Urothelium cell line (cell line): Measurements from ENCODE around the gene PRDM15.
A peak's percentile ranks its signal among the peaks of the same experiment; 100 is the strongest.

Experiments
- DNase-seq: peaks from one replicate; pipeline ENCODE4 v3.0.0; 2011; ENCODE audit warnings: low spot score, mixed read lengths
- FAIRE-seq: peaks from 2 replicates; lab custom pipeline; 2011; peaks lifted over from hg19 to GRCh38; lab: Jason Lieb, UNC

PRDM15 gene

GRCh38 chr21:41812679-41813078, 66.5 kb downstream of the PRDM15 start:
- no peak for DNase-seq
- FAIRE-seq, result no peak

- FAIRE-seq (no peak), DNase-seq (no peak)
Observed at GRCh38 chr21:41810597-41810932, 68.6 kb downstream of the PRDM15 start.

GRCh38 chr21:41809891-41810596, 69.1 kb downstream of the PRDM15 start:
- DNase-seq (no peak), FAIRE-seq (no peak)

GRCh38 chr21:41808846-41809245, 70.3 kb downstream of the PRDM15 start:
- DNase-seq (no peak), FAIRE-seq (no peak)

GRCh38 chr21:41808094-41808493, 71.0 kb downstream of the PRDM15 start:
- DNase-seq, result no peak

GRCh38 chr21:41806773-41807172, 72.4 kb downstream of the PRDM15 start:
- DNase-seq (no peak), FAIRE-seq (no peak)

More at GRCh38 chr21:41808094-41808493, 71.0 kb downstream of the PRDM15 start:
- FAIRE-seq, result no peak

- no peak for DNase-seq
- no peak for FAIRE-seq
Observed at GRCh38 chr21:41805643-41806042, 73.5 kb downstream of the PRDM15 start.

- FAIRE-seq (no peak), DNase-seq (no peak)
Observed at GRCh38 chr21:41805038-41805437, 74.1 kb downstream of the PRDM15 start.

- FAIRE-seq (no peak), DNase-seq (no peak)
Observed at GRCh38 chr21:41804381-41804780, 74.8 kb downstream of the PRDM15 start.

- DNase-seq (no peak), FAIRE-seq (no peak)
Observed at GRCh38 chr21:41803316-41803715, 75.8 kb downstream of the PRDM15 start.

- FAIRE-seq, result no peak
Observed at GRCh38 chr21:41802684-41803083, 76.5 kb downstream of the PRDM15 start.

GRCh38 chr21:41802198-41802584, 77.0 kb downstream of the PRDM15 start:
- FAIRE-seq, result no peak
- no peak for DNase-seq

More at GRCh38 chr21:41802684-41803083, 76.5 kb downstream of the PRDM15 start:
- DNase-seq, result no peak

GRCh38 chr21:41801321-41802197, 77.6 kb downstream of the PRDM15 start:
- FAIRE-seq, result no peak
- DNase-seq, result no peak

- DNase-seq (no peak), FAIRE-seq (no peak)
Observed at GRCh38 chr21:41800425-41801320, 78.5 kb downstream of the PRDM15 start.

- FAIRE-seq, result no peak
- DNase-seq, result no peak
Observed at GRCh38 chr21:41799763-41800162, 79.4 kb downstream of the PRDM15 start.

GRCh38 chr21:41798326-41798725, 80.8 kb downstream of the PRDM15 start:
- no peak for DNase-seq
- no peak for FAIRE-seq

- FAIRE-seq (no peak), DNase-seq (no peak)
Observed at GRCh38 chr21:41796476-41797080, 82.6 kb downstream of the PRDM15 start.

- FAIRE-seq (no peak), DNase-seq (no peak)
Observed at GRCh38 chr21:41795726-41796125, 83.4 kb downstream of the PRDM15 start.

- DNase-seq (no peak), FAIRE-seq (no peak)
Observed at GRCh38 chr21:41794600-41794999, 84.5 kb downstream of the PRDM15 start.

GRCh38 chr21:41792711-41793110, 86.4 kb downstream of the PRDM15 start:
- DNase-seq, result no peak
- FAIRE-seq, result no peak

GRCh38 chr21:41786509-41786987, 92.6 kb downstream of the PRDM15 start:
- DNase-seq (peak; percentile 2), FAIRE-seq (no peak)
